HTR-8/SVneo (cell line): ENCODE measurements around the gene IFT20.
A peak's percentile ranks its signal among the peaks of the same experiment; 100 is the strongest.

ENCODE experiments used
- DNase-seq: peaks from one replicate; pipeline ENCODE4 v3.0.0; 2011; ENCODE audit warnings: low spot score, mixed read lengths; ENCODE audit not compliant: insufficient read length
- FAIRE-seq: peaks from 2 replicates; lab custom pipeline; 2011; peaks lifted over from hg19 to GRCh38; lab: Jason Lieb, UNC

Gene IFT20

GRCh38 chr17:28335201-28335958 is at the start of gene IFT20, which contains the start of gene TNFAIP1:
TSS of gene IFT20 (minus strand) at chr17:28335472. CDS start at chr17:28331985, 3,487 bp downstream.
TSS of gene TNFAIP1 (plus strand) at chr17:28335761. CDS start at chr17:28339522, 3,761 bp downstream.
- FAIRE-seq, result peak; percentile 93
- DNase-seq, result peak; percentile 98

- DNase-seq, result no peak
- no peak for FAIRE-seq
Observed at GRCh38 chr17:28385037-28385400, 49.7 kb upstream of the IFT20 start.

- DNase-seq (no peak), FAIRE-seq (no peak)
Observed at GRCh38 chr17:28384281-28385036, 49.2 kb upstream of the IFT20 start.

- no peak for DNase-seq
- no peak for FAIRE-seq
Observed at GRCh38 chr17:28381141-28381825, 46.0 kb upstream of the IFT20 start.

- FAIRE-seq (peak; percentile 89), DNase-seq (peak; percentile 88)
Observed at GRCh38 chr17:28379814-28380801, 44.8 kb upstream of the IFT20 start.

- DNase-seq (no peak), FAIRE-seq (no peak)
Observed at GRCh38 chr17:28372945-28373274, 37.6 kb upstream of the IFT20 start.

- FAIRE-seq, result no peak
- no peak for DNase-seq
Observed at GRCh38 chr17:28372203-28372944, 37.1 kb upstream of the IFT20 start.

GRCh38 chr17:28371245-28372202 is 36.3 kb upstream of the IFT20 start, which contains the start of gene SARM1:
TSS of gene SARM1 (plus strand) at chr17:28371694. CDS start at chr17:28372033, 339 bp downstream.
- DNase-seq, result peak; percentile 96
- FAIRE-seq, result peak; percentile 98

- no peak for DNase-seq
- FAIRE-seq, result no peak
Observed at GRCh38 chr17:28370744-28371103, 35.5 kb upstream of the IFT20 start.

- DNase-seq (no peak), FAIRE-seq (peak; percentile 44)
Observed at GRCh38 chr17:28370035-28370743, 34.9 kb upstream of the IFT20 start, which contains the start of gene VTN. TSS of gene VTN (minus strand) at chr17:28370307. CDS start at chr17:28370203, 104 bp downstream.

GRCh38 chr17:28369684-28370034 is 34.4 kb upstream of the IFT20 start:
- DNase-seq (no peak), FAIRE-seq (no peak)

- DNase-seq (no peak), FAIRE-seq (no peak)
Observed at GRCh38 chr17:28368915-28369683, 33.8 kb upstream of the IFT20 start.

GRCh38 chr17:28368306-28368831 is 33.1 kb upstream of the IFT20 start:
- no peak for DNase-seq
- no peak for FAIRE-seq

- DNase-seq (no peak), FAIRE-seq (no peak)
Observed at GRCh38 chr17:28367641-28368305, 32.5 kb upstream of the IFT20 start.

GRCh38 chr17:28366605-28367004 is 31.3 kb upstream of the IFT20 start:
- DNase-seq, result no peak
- FAIRE-seq, result no peak

- no peak for FAIRE-seq
- DNase-seq, result no peak
Observed at GRCh38 chr17:28365487-28365886, 30.2 kb upstream of the IFT20 start.
